Endothelial cell of umbilical vein (primary cell): ENCODE measurements around the gene NFIA. TPM values are rescaled to one million over a fixed set of nuclear protein-coding genes. Genes with fewer than 3 reads are reported as not detected.
A peak's percentile ranks its signal among the peaks of the same experiment; 100 is the strongest.

Source experiments
- BruUV-seq: library from RNA; stranded (reverse); fragments of 400-500 nt; replicated peaks from 2 replicates; lab custom pipeline; 2021; lab: Mats Ljungman, UMichigan
- CTCF ChIA-PET: fragments of 300-600, 350-600 bp; sonication (Branson Sonifier 250); formaldehyde crosslinking; loops from one replicate; lab custom pipeline; 2021; ENCODE audit warnings: antibody characterized with exemption, inconsistent platforms; lab: Charles Lee
- POLR2A ChIA-PET: fragments of 300-600, 350-600 bp; sonication (Branson Sonifier 250); formaldehyde crosslinking; loops from one replicate; lab custom pipeline; 2021; ENCODE audit warnings: antibody characterized with exemption, inconsistent platforms; lab: Charles Lee
- DNase-seq: peaks from one replicate; pipeline ENCODE4 v3.0.0-alpha.2; 2011; ENCODE audit warnings: low read depth, low spot score
- FAIRE-seq: peaks from 2 replicates; lab custom pipeline; 2011; peaks lifted over from hg19 to GRCh38; lab: Jason Lieb, UNC
- H2AFZ ChIP-seq: 2 replicates; pipeline ENCODE4 v1.6.0; 2012; ENCODE audit warnings: low read depth, low read length, control low read depth, inconsistent platforms
- H3K27ac ChIP-seq: 2 replicates; pipeline ENCODE4 v1.5.1; 2011; ENCODE audit warnings: low read depth, mild to moderate bottlenecking, control low read depth, low read length, moderate library complexity; ENCODE audit not compliant: insufficient read depth
- H3K27me3 ChIP-seq, 2 experiments: 2 replicates each; pipeline versions ENCODE4 v1.6.0 to v1.6.1; 2011; ENCODE audit warnings: low read length in 2 of 2, mixed read lengths in 1 of 2; ENCODE audit not compliant: control insufficient read depth in 2 of 2, insufficient read depth in 2 of 2
- H3K36me3 ChIP-seq, 2 experiments: 2 replicates in 1 of 2; 3 replicates in 1 of 2; pipeline ENCODE4 v1.5.1; 2011; ENCODE audit warnings: low read length in 2 of 2, mild to moderate bottlenecking in 1 of 2, moderate library complexity in 1 of 2; ENCODE audit not compliant: control insufficient read depth in 2 of 2, insufficient read depth in 2 of 2; ENCODE audit errors: extremely low read depth in 1 of 2
- H3K4me1 ChIP-seq: 3 replicates; pipeline ENCODE4 v1.5.1; 2011; ENCODE audit warnings: mild to moderate bottlenecking, low read length; ENCODE audit not compliant: control insufficient read depth, insufficient read depth; ENCODE audit errors: extremely low read depth
- H3K4me2 ChIP-seq: 2 replicates; pipeline ENCODE4 v1.6.1; 2011; ENCODE audit warnings: low read length, control low read depth, mixed read lengths; ENCODE audit not compliant: insufficient read depth
- H3K4me3 ChIP-seq, 3 experiments: fragments of 200-600 bp in 1 of 3; sonication (generic), shearing (Covaris generic) in 1 of 3; replicated peaks in 1 of 3; 2 replicates each; pipeline ENCODE4 v1.5.1; 2011 to 2016; ENCODE audit warnings: control low read depth in 3 of 3, low read length in 3 of 3, mild to moderate bottlenecking in 2 of 3, inconsistent platforms in 1 of 3, low read depth in 1 of 3, moderate library complexity in 1 of 3; ENCODE audit not compliant: insufficient read depth in 1 of 3
- H3K79me2 ChIP-seq: 2 replicates; pipeline ENCODE4 v1.6.0; 2012; ENCODE audit warnings: low read length, inconsistent platforms; ENCODE audit not compliant: control insufficient read depth, insufficient read depth
- H3K9ac ChIP-seq: replicated peaks from 2 replicates; pipeline ENCODE3; 2011; ENCODE audit warnings: low read length, control low read depth; ENCODE audit not compliant: insufficient read depth; ENCODE audit errors: extremely low read depth
- H3K9me1 ChIP-seq: replicated peaks from 3 replicates; pipeline ENCODE4 v1.6.0; 2011; ENCODE audit warnings: mild to moderate bottlenecking, low read length; ENCODE audit not compliant: control insufficient read depth, insufficient read depth; ENCODE audit errors: extremely low read depth
- H3K9me3 ChIP-seq: replicated peaks from 2 replicates; pipeline ENCODE4 v1.5.1; 2012; ENCODE audit warnings: low read length, inconsistent platforms; ENCODE audit not compliant: control insufficient read depth, insufficient read depth
- H4K20me1 ChIP-seq: replicated peaks from 2 replicates; pipeline ENCODE3; 2011; ENCODE audit warnings: mild to moderate bottlenecking, low read length; ENCODE audit not compliant: control insufficient read depth, insufficient read depth; ENCODE audit errors: extremely low read depth
- CTCF ChIP-seq, 2 donors: IDR thresholded peaks; 1 replicate in 1 of 2; 2 replicates in 1 of 2; pipeline ENCODE4 v1.5.1; 2011; ENCODE audit warnings: low read length in 2 of 2, mild to moderate bottlenecking in 2 of 2, moderate library complexity in 2 of 2, control low read depth in 1 of 2, inconsistent platforms in 1 of 2, low read depth in 1 of 2; ENCODE audit not compliant: insufficient read depth in 1 of 2; ENCODE audit errors: extremely low read depth in 1 of 2
- EZH2 ChIP-seq: IDR thresholded peaks from 2 replicates; pipeline ENCODE4 v1.6.1; 2012; ENCODE audit warnings: borderline replicate concordance, low read depth, mild to moderate bottlenecking, moderate library complexity, low read length, inconsistent platforms; ENCODE audit not compliant: severe bottlenecking
- FOS ChIP-seq: IDR thresholded peaks from 2 replicates; pipeline ENCODE4 v1.6.1; 2011; ENCODE audit warnings: mild to moderate bottlenecking, low read length, moderate library complexity, borderline replicate concordance; ENCODE audit not compliant: insufficient read depth
- GATA2 ChIP-seq: IDR thresholded peaks from 2 replicates; pipeline ENCODE4 v1.7.0; 2011; ENCODE audit warnings: low read depth, mild to moderate bottlenecking, moderate library complexity, mixed read lengths, low read length; ENCODE audit not compliant: insufficient read length, insufficient read depth
- JUN ChIP-seq: IDR thresholded peaks from 2 replicates; pipeline ENCODE4 v1.6.1; 2011; ENCODE audit warnings: borderline replicate concordance, low read depth; ENCODE audit not compliant: insufficient read length, insufficient read depth
- MAX ChIP-seq: IDR thresholded peaks from 2 replicates; pipeline ENCODE4 v1.6.1; 2011; ENCODE audit not compliant: insufficient read depth, insufficient read length
- MYC ChIP-seq: IDR thresholded peaks from one replicate; pipeline ENCODE4 v1.6.1; 2011; ENCODE audit warnings: mild to moderate bottlenecking, low read depth, low read length
- POLR2A ChIP-seq: IDR thresholded peaks from 2 replicates; pipeline ENCODE4 v1.6.1; 2012; ENCODE audit warnings: low read depth, mild to moderate bottlenecking, control low read depth, low read length
- POLR2AphosphoS5 ChIP-seq: IDR thresholded peaks from 2 replicates; pipeline ENCODE4 v1.6.1; 2012; ENCODE audit warnings: low read depth, mild to moderate bottlenecking, control low read depth, low read length, moderate library complexity; ENCODE audit not compliant: insufficient read depth
- dilution Hi-C: fragments of 300-500 bp; cut with MboI; formaldehyde crosslinking; loops from one replicate; pipeline ENCODE4 v1.15.0; 2019; ENCODE audit warnings: low sequenced_read_pairs; ENCODE audit not compliant: extremely low pct_ligation_motif_present
- intact Hi-C: fragments of 100-400 bp; cut with micrococcal nuclease; formaldehyde crosslinking; loops from one replicate; pipeline ENCODE4 v1.10.0; 2022
- polyA plus RNA-seq, 4 experiments: library from polyadenylated mRNA; depleted of rRNA in 3 of 4; stranded (reverse) in 3 of 4; unstranded in 1 of 4; fragments of >200 nt; gene quantifications; 2 replicates each; pipeline versions ENCODE4 v1.2.1 to v1.2.3, GENCODE V29; 2011 to 2012; ENCODE audit warnings: missing spikeins in 1 of 4
- total RNA-seq: library from RNA; stranded (reverse); gene quantifications from 2 replicates; pipeline ENCODE4 v1.2.3, GENCODE V29; 2021

Gene NFIA
- total and polyA plus RNA-seq, 2 donors (not counting 3 experiments of a cell fraction or from before 2014, with no cell fraction given) = 25.5 to 47.0 TPM

- FAIRE-seq = no peak
- Histone ChIP-seq H3K4me2 (peak overlapping the region; percentile 77), H3K9me3 (no peaks in the 10 kb centered on the region), H3K4me3 (no peak overlapping the region), H3K4me1 (peaks cover 34% of the 10 kb centered on the region), H3K79me2 (peaks cover 9% of the 10 kb centered on the region), H3K36me3 (no peaks in the 10 kb centered on the region), H3K27me3 (no peaks in the 10 kb centered on the region), H2AFZ (no peak overlapping the region), H4K20me1 (no peaks in the 10 kb centered on the region), H3K9me1 (no peaks in the 10 kb centered on the region), H3K9ac (peak overlapping the region; percentile 5), H3K27ac (peak overlapping the region; percentile 57)
- DNase-seq = no peak
- dilution Hi-C loops (no loop called here), intact Hi-C loops (loop anchor here (5.0 kb wide), 1 partner anchor 312 kb away; no protein-coding TSS in a partner anchor)
- CTCF ChIA-PET = interaction anchor here (0.6 to 2.6 kb wide), 9 partner anchors 10 to 295 kb away, joined by 3 to 9 read pairs (median 4); no protein-coding TSS in a partner anchor
- TF ChIP-seq EZH2 (no peak), GATA2 (no peak), POLR2AphosphoS5 (no peak), FOS (no peak), CTCF (IDR thresholded peaks at IDR 0.05; ENCODE audit: extremely low read depth in 1 of 2, insufficient read depth in 1 of 2, low read depth in 1 of 2, low read length in 2 of 2) (no peak), MYC (no peak), JUN (no peak), POLR2A (no peak), MAX (no peak)
- POLR2A ChIA-PET = interaction anchor here (0.6 kb wide), 2 partner anchors 17 to 150 kb away, joined by 3 read pairs; no protein-coding TSS in a partner anchor
- BruUV-seq = no TSS peak
These were observed 58.4 kb downstream of the NFIA start for GRCh38 chr1:61140778-61141177.
